ENCODE measurements around the gene LYSMD2.

LYSMD2 gene

GRCh38 chr15:51708013-51708412, 29.4 kb downstream of the LYSMD2 start:
- POLR2A ChIA-PET, result no interaction called here
- CTCF ChIA-PET, result no interaction called here
- no peak overlapping the region for H3K4me3 ChIP-seq (ENCODE audit: low read depth, low read length)
- no peak for TF ChIP-seq CTCF (IDR thresholded peaks at IDR 0.05; ENCODE audit: insufficient read depth, low read length, missing control alignments)
- no peak for DNase-seq (ENCODE audit: low read depth, low spot score)

GRCh38 chr15:51706926-51707608, 30.4 kb downstream of the LYSMD2 start:
- no peak for DNase-seq (ENCODE audit: low read depth, low spot score)
- TF ChIP-seq CTCF (IDR thresholded peaks at IDR 0.05; ENCODE audit: insufficient read depth, low read length, missing control alignments), result no peak
- CTCF ChIA-PET, result interaction anchor here (1.4 to 2.4 kb wide), 2 partner anchors 17 to 69 kb away, joined by 3 to 10 read pairs; no protein-coding TSS in a partner anchor
- POLR2A ChIA-PET, result no interaction called here
- no peak overlapping the region for H3K4me3 ChIP-seq (ENCODE audit: low read depth, low read length)

- POLR2A ChIA-PET, result no interaction called here
- TF ChIP-seq CTCF (IDR thresholded peaks at IDR 0.05; ENCODE audit: insufficient read depth, low read length, missing control alignments), result no peak
- no peak for DNase-seq (ENCODE audit: low read depth, low spot score)
- CTCF ChIA-PET, result interaction anchor here (0.8 to 2.4 kb wide), 3 partner anchors 16 to 70 kb away, joined by 3 to 10 read pairs (median 3); no protein-coding TSS in a partner anchor
- H3K4me3 ChIP-seq (ENCODE audit: low read depth, low read length), result no peak overlapping the region
These were observed 31.2 kb downstream of the LYSMD2 start for GRCh38 chr15:51706291-51706690.

- H3K4me3 ChIP-seq (ENCODE audit: low read depth, low read length), result no peak overlapping the region
- DNase-seq (ENCODE audit: low read depth, low spot score), result no peak
- POLR2A ChIA-PET, result no interaction called here
- CTCF ChIA-PET, result interaction anchor here (1.4 to 2.6 kb wide), 3 partner anchors 11 to 74 kb away, joined by 3 to 10 read pairs (median 4); no protein-coding TSS in a partner anchor
- TF ChIP-seq CTCF (IDR thresholded peaks at IDR 0.05; ENCODE audit: insufficient read depth, low read length, missing control alignments), result no peak
These were observed 34.7 kb downstream of the LYSMD2 start for GRCh38 chr15:51702710-51703109.

GRCh38 chr15:51699373-51699772, 38.1 kb downstream of the LYSMD2 start:
- no peak overlapping the region for H3K4me3 ChIP-seq (ENCODE audit: low read depth, low read length)
- ChIA-PET CTCF (interaction anchor here (1.9 to 2.6 kb wide), 2 partner anchors 49 to 77 kb away, joined by 5 to 9 read pairs; no protein-coding TSS in a partner anchor), POLR2A (no interaction called here)
- TF ChIP-seq CTCF (IDR thresholded peaks at IDR 0.05; ENCODE audit: insufficient read depth, low read length, missing control alignments), result no peak
- no peak for DNase-seq (ENCODE audit: low read depth, low spot score)

GRCh38 chr15:51697163-51697562, 40.3 kb downstream of the LYSMD2 start:
- ChIA-PET POLR2A (no interaction called here), CTCF (interaction anchor here (1.0 to 2.4 kb wide), 2 partner anchors 79 to 80 kb away, joined by 3 to 14 read pairs; no protein-coding TSS in a partner anchor)
- no peak overlapping the region for H3K4me3 ChIP-seq (ENCODE audit: low read depth, low read length)
- no peak for DNase-seq (ENCODE audit: low read depth, low spot score)
- TF ChIP-seq CTCF (IDR thresholded peaks at IDR 0.05; ENCODE audit: insufficient read depth, low read length, missing control alignments), result no peak
